MCF 10A (cell line): Measurements from ENCODE around the gene TNFAIP3. TPM values are rescaled to one million over a fixed set of nuclear protein-coding genes. Genes with fewer than 3 reads are reported as not detected.

ENCODE experiments used
- BruUV-seq: library from RNA; stranded (reverse); fragments of 400-500 nt; replicated peaks from 2 replicates; lab custom pipeline; 2021; lab: Mats Ljungman, UMichigan
- CTCF ChIA-PET: fragments of 300-600 bp; sonication (Branson Sonifier 250); formaldehyde crosslinking; extraction: SDS; loops from one replicate; lab custom pipeline; 2021; ENCODE audit warnings: antibody characterized with exemption, inconsistent platforms; lab: Yijun Ruan, JAX
- POLR2A ChIA-PET: fragments of 300-600, 350-650 bp; sonication (Branson Sonifier 250); formaldehyde crosslinking; extraction: SDS; loops from one replicate; lab custom pipeline; 2020; ENCODE audit warnings: antibody characterized with exemption, inconsistent platforms; lab: Yijun Ruan, JAX
- DNase-seq: peaks from one replicate; pipeline ENCODE4 v3.0.0-alpha.2; 2018; ENCODE audit not compliant: unreplicated experiment
- H3K27ac Mint-ChIP-seq: one replicate; pipeline ENCODE4 v1.8.0; 2022; ENCODE audit warnings: mild to moderate bottlenecking, low read depth, mixed read lengths; ENCODE audit not compliant: unreplicated experiment
- H3K27me3 Mint-ChIP-seq: one replicate; pipeline ENCODE4 v1.8.0; 2022; ENCODE audit warnings: mixed read lengths; ENCODE audit not compliant: insufficient read depth, unreplicated experiment
- H3K36me3 Mint-ChIP-seq: one replicate; pipeline ENCODE4 v1.8.0; 2022; ENCODE audit warnings: mild to moderate bottlenecking, moderate library complexity, mixed read lengths; ENCODE audit not compliant: insufficient read depth, unreplicated experiment
- H3K4me1 Mint-ChIP-seq: one replicate; pipeline ENCODE4 v1.8.0; 2022; ENCODE audit warnings: mixed read lengths; ENCODE audit not compliant: insufficient read depth, unreplicated experiment
- H3K4me3 Mint-ChIP-seq: one replicate; pipeline ENCODE4 v1.8.0; 2022; ENCODE audit warnings: mild to moderate bottlenecking, moderate library complexity, mixed read lengths; ENCODE audit not compliant: unreplicated experiment
- H3K9me3 Mint-ChIP-seq: one replicate; pipeline ENCODE4 v1.8.0; 2022; ENCODE audit warnings: mixed read lengths; ENCODE audit not compliant: unreplicated experiment
- intact Hi-C: fragments of 100-400 bp; cut with micrococcal nuclease; formaldehyde crosslinking; loops from 2 replicates; pipeline ENCODE4 v1.14.1; 2022
- total RNA-seq: library from RNA; stranded (reverse); gene quantifications from 2 replicates; pipeline ENCODE4 v1.2.3, GENCODE V29; 2022
- TF ChIP-seq, protein P1 (sequence below): fragments of 200-600 bp; IDR thresholded peaks from one replicate; pipeline ENCODE4 v1.8.0; 2022; ENCODE audit warnings: antibody characterized with exemption, mild to moderate bottlenecking; ENCODE audit not compliant: unreplicated experiment

TNFAIP3 gene
- total RNA-seq, 1 experiment from 2014 or later = 52.8 TPM

DNA sequence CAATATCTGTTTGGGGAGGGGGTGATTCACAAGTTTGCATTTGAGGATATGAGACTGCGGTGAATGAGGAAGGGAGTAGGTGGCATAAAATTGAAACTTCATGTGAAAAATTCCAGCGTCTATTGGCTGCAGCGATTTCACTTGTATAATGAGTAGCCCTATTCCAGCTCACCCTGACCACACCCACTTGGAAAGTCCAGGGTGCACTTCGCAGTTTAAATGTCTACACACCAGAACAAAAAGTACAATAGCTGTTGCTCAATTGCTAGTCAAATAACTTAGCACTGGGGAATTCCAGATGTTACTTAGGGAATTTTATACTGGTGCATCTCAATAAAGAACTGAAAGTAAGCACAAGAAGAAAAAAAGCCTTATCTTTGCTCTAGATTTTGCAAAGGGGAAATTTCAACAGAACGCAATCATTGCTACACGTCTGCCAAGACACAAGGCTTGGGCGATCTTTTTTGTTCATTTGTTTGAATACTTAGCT, 6.3 kb downstream of the TNFAIP3 start:
- CTCF ChIA-PET = interaction anchor here (0.9 to 7.3 kb wide), 6 partner anchors 27 to 235 kb away, joined by 3 to 112 read pairs (median 4); no protein-coding TSS in a partner anchor
- intact Hi-C loops = loop anchor here (1.0 to 5.0 kb wide), 2 partner anchors 72 to 234 kb away; partner anchors contain the start of gene PERP
- H3K4me3 Mint-ChIP-seq = peak overlapping the region; percentile 72

DNA sequence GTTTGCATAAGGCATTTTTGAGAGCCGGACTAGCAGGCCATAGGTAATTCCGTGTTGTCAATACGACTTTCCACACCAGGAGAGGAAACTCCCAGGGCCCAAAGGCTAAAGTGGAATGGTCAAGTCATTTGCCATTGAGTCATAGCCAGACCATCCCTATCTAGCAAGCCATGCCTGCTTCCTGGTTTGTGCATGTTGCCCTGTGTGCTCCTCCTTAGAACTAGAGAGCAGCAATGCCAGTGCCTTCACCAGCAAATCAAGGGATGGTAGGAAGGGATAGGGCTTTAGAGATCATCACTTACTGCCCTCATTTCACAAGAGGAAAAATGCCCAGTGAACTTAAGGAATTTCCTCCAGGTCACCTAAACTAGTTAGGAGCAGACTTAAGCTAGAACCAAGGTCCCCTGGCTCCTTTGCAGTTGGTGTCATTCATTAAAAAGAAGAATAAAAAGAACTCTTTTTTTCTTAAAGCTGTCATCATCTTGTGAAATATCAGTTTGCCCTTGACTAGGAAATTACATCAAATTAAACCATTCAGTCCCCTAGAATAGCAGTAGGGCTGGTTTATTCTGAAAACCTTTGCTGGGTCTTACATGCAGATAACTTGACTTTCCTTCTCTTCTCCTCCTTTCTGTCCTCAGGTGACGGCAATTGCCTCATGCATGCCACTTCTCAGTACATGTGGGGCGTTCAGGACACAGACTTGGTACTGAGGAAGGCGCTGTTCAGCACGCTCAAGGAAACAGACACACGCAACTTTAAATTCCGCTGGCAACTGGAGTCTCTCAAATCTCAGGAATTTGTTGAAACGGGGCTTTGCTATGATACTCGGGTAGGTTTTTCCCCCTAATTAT, 7.4 kb downstream of the TNFAIP3 start:
- Mint-ChIP-seq H3K9me3 (no peaks in the 10 kb centered on the region), H3K4me3 (peak overlapping the region; percentile 72)
- intact Hi-C loops = loop anchor here (5.0 kb wide), 1 partner anchor 233 kb away; the partner anchor contains the start of gene PERP

More for the DNA sequence above, 6.3 kb downstream of the TNFAIP3 start:
- Mint-ChIP-seq H3K27ac (peak overlapping the region; percentile 78), H3K9me3 (no peaks in the 10 kb centered on the region), H3K4me1 (peaks cover 15% of the 10 kb centered on the region), H3K27me3 (no peaks in the 10 kb centered on the region), H3K36me3 (peaks cover 92% of the 10 kb centered on the region)
- BruUV-seq = no TSS peak
- TF ChIP-seq, protein P1, sequence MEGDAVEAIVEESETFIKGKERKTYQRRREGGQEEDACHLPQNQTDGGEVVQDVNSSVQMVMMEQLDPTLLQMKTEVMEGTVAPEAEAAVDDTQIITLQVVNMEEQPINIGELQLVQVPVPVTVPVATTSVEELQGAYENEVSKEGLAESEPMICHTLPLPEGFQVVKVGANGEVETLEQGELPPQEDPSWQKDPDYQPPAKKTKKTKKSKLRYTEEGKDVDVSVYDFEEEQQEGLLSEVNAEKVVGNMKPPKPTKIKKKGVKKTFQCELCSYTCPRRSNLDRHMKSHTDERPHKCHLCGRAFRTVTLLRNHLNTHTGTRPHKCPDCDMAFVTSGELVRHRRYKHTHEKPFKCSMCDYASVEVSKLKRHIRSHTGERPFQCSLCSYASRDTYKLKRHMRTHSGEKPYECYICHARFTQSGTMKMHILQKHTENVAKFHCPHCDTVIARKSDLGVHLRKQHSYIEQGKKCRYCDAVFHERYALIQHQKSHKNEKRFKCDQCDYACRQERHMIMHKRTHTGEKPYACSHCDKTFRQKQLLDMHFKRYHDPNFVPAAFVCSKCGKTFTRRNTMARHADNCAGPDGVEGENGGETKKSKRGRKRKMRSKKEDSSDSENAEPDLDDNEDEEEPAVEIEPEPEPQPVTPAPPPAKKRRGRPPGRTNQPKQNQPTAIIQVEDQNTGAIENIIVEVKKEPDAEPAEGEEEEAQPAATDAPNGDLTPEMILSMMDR = no peak
- POLR2A ChIA-PET = interaction anchor here (0.7 to 10.3 kb wide), 20 partner anchors 9 to 235 kb away, joined by 3 to 127 read pairs (median 6); no protein-coding TSS in a partner anchor
- DNase-seq = peak; percentile 97

DNA sequence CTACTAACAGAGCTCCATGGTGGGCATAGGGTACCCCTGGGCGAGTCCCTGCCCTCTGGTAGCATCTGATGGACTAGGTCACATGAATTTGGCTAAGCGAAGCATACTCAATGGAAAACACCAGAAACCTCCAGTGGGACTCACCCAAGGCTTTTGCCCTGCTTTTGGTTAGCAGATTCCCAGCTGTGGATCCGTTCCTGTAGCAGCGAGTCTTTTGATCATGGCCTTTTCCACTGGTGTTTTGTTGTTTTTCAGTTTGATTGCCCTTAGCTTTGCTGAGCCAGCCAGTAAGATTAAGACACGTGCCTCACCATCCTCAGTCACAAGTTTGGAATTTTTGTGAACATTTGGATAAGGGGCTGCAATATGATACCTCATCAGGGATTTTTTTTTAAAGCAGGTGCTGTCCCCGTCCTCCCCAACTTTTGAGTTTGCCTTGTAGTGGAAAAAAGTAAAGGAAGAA, 8.0 kb downstream of the TNFAIP3 start:
- TF ChIP-seq, protein P1 = no peak
- Mint-ChIP-seq H3K27me3 (no peaks in the 10 kb centered on the region), H3K4me3 (no peak overlapping the region), H3K4me1 (peaks cover 15% of the 10 kb centered on the region), H3K9me3 (no peaks in the 10 kb centered on the region), H3K36me3 (peaks cover 100% of the 10 kb centered on the region), H3K27ac (peak overlapping the region; percentile 22)
- no TSS peak for BruUV-seq
- POLR2A ChIA-PET = interaction anchor here (0.5 to 10.3 kb wide), 5 partner anchors 65 to 233 kb away, joined by 3 to 127 read pairs (median 6); no protein-coding TSS in a partner anchor
- DNase-seq = no peak
- CTCF ChIA-PET = interaction anchor here (0.6 to 1.4 kb wide), 6 partner anchors 13 to 821 kb away, joined by 3 read pairs; no protein-coding TSS in a partner anchor
- intact Hi-C loops = no loop called here

More for the DNA sequence above, 7.4 kb downstream of the TNFAIP3 start:
- peaks cover 15% of the 10 kb centered on the region for H3K4me1 Mint-ChIP-seq
- no TSS peak for BruUV-seq
- no peaks in the 10 kb centered on the region for H3K27me3 Mint-ChIP-seq
- POLR2A ChIA-PET = interaction anchor here (0.5 to 10.3 kb wide), 17 partner anchors 8 to 234 kb away, joined by 3 to 127 read pairs (median 6); no protein-coding TSS in a partner anchor
- DNase-seq = peak; percentile 26
- CTCF ChIA-PET = interaction anchor here (0.5 to 7.3 kb wide), 8 partner anchors 12 to 342 kb away, joined by 3 to 112 read pairs (median 3); no protein-coding TSS in a partner anchor
- H3K36me3 Mint-ChIP-seq = peaks cover 100% of the 10 kb centered on the region
- TF ChIP-seq, protein P1 = no peak
- H3K27ac Mint-ChIP-seq = peak overlapping the region; percentile 78
